Raji (cell line): ENCODE data around the gene ZNF680.

Experiments used
- POLR2A ChIP-seq: IDR thresholded peaks from 2 replicates; pipeline ENCODE4 v1.6.1; 2011; ENCODE audit warnings: low read depth, low read length, control low read depth; ENCODE audit not compliant: insufficient read depth

ZNF680 gene

GRCh38 chr7:64559206-64559605 is 3.7 kb downstream of the ZNF680 start:
- TF ChIP-seq POLR2A, result no peak

- no peak for TF ChIP-seq POLR2A
Observed at GRCh38 chr7:64558781-64559180, 4.1 kb downstream of the ZNF680 start.

- TF ChIP-seq POLR2A, result no peak
Observed at GRCh38 chr7:64558323-64558705, 4.6 kb downstream of the ZNF680 start.

GRCh38 chr7:64557601-64558322 is 5.1 kb downstream of the ZNF680 start:
- TF ChIP-seq POLR2A, result no peak

GRCh38 chr7:64555046-64555445 is 7.8 kb downstream of the ZNF680 start:
- no peak for TF ChIP-seq POLR2A

GRCh38 chr7:64551375-64552142 is 11.3 kb downstream of the ZNF680 start:
- TF ChIP-seq POLR2A, result no peak

GRCh38 chr7:64544010-64544409 is 18.9 kb downstream of the ZNF680 start:
- TF ChIP-seq POLR2A, result no peak

GRCh38 chr7:64541438-64542359 is 21.2 kb downstream of the ZNF680 start:
- no peak for TF ChIP-seq POLR2A

- TF ChIP-seq POLR2A, result no peak
Observed at GRCh38 chr7:64533756-64534155, 29.1 kb downstream of the ZNF680 start.

GRCh38 chr7:64528770-64529169 is 34.1 kb downstream of the ZNF680 start:
- no peak for TF ChIP-seq POLR2A

GRCh38 chr7:64521409-64521984 is 41.4 kb downstream of the ZNF680 start:
- no peak for TF ChIP-seq POLR2A

- no peak for TF ChIP-seq POLR2A
Observed at GRCh38 chr7:64516451-64516850, 46.4 kb downstream of the ZNF680 start.

- TF ChIP-seq POLR2A, result no peak
Observed at GRCh38 chr7:64515781-64516180, 47.1 kb downstream of the ZNF680 start.

- TF ChIP-seq POLR2A, result no peak
Observed at GRCh38 chr7:64515330-64515729, 47.5 kb downstream of the ZNF680 start.

GRCh38 chr7:64509583-64509982 is 53.3 kb downstream of the ZNF680 start:
- no peak for TF ChIP-seq POLR2A

GRCh38 chr7:64504581-64505120 is 58.2 kb downstream of the ZNF680 start:
- no peak for TF ChIP-seq POLR2A
